Measurements from ENCODE around the gene ERCC5. TPM values are rescaled to one million over a fixed set of nuclear protein-coding genes. Genes with fewer than 3 reads are reported as not detected.

Gene ERCC5
- 10 to 100 TPM; 32.1 to 34.9 (median 33.7) TPM for total RNA-seq

GRCh38 chr13:102845630-102846260 is at the start of gene ERCC5:
TSS of gene ERCC5 (plus strand) at chr13:102846032. CDS start at chr13:102846267, 235 bp downstream.
- Mint-ChIP-seq H3K4me1 (ENCODE audit: low read depth) (peaks cover 38% of the 10 kb centered on the region), H3K4me3 (peak within 1 kb of the TSS; percentile 99), H3K27me3 (ENCODE audit: low read depth) (no peaks in the 10 kb centered on the region), H3K36me3 (ENCODE audit: insufficient read depth) (peaks cover 5% of the 10 kb centered on the region), H3K9me3 (no peaks in the 10 kb centered on the region)
- ATAC-seq, result peak; percentile 87 to 90
- DNase-seq, result peak; percentile 95

- no peaks in the 10 kb centered on the region for H3K36me3 Mint-ChIP-seq (ENCODE audit: insufficient read depth)
These were observed 47.0 kb upstream of the ERCC5 start, which contains the start of the genes BIVM and POGLUT2 for GRCh38 chr13:102798581-102799425. TSS of gene BIVM (plus strand) at chr13:102799119. CDS start at chr13:102807268, 8,149 bp downstream. TSS of gene POGLUT2 (minus strand) at chr13:102798976. CDS start at chr13:102798670, 306 bp downstream.

GRCh38 chr13:102799426-102800144 is 46.2 kb upstream of the ERCC5 start:
- ATAC-seq, result peak; percentile 5 to 6
- H3K4me1 Mint-ChIP-seq (ENCODE audit: low read depth), result peaks cover 17% of the 10 kb centered on the region
- H3K27me3 Mint-ChIP-seq (ENCODE audit: low read depth), result peaks cover 17% of the 10 kb centered on the region
- no peaks in the 10 kb centered on the region for H3K36me3 Mint-ChIP-seq (ENCODE audit: insufficient read depth)
- DNase-seq, result no peak
- peak overlapping the region; percentile 84 for H3K4me3 Mint-ChIP-seq
- no peaks in the 10 kb centered on the region for H3K9me3 Mint-ChIP-seq

More at GRCh38 chr13:102798581-102799425, 47.0 kb upstream of the ERCC5 start, which contains the start of the genes BIVM and POGLUT2:
- peak; percentile 86 to 92 for ATAC-seq
- H3K4me3 Mint-ChIP-seq, result peak within 1 kb of the TSS; percentile 84
- no peaks in the 10 kb centered on the region for H3K9me3 Mint-ChIP-seq
- H3K27me3 Mint-ChIP-seq (ENCODE audit: low read depth), result peaks cover 19% of the 10 kb centered on the region
- H3K4me1 Mint-ChIP-seq (ENCODE audit: low read depth), result peaks cover 17% of the 10 kb centered on the region
- peak; percentile 51 for DNase-seq

GRCh38 chr13:102800145-102801041 is 45.4 kb upstream of the ERCC5 start:
- no peaks in the 10 kb centered on the region for H3K36me3 Mint-ChIP-seq (ENCODE audit: insufficient read depth)
- H3K4me1 Mint-ChIP-seq (ENCODE audit: low read depth), result peaks cover 17% of the 10 kb centered on the region
- peak; percentile 78 for DNase-seq
- peak; percentile 80 to 81 for ATAC-seq
- H3K9me3 Mint-ChIP-seq, result no peaks in the 10 kb centered on the region
- peak overlapping the region; percentile 84 for H3K4me3 Mint-ChIP-seq
- H3K27me3 Mint-ChIP-seq (ENCODE audit: low read depth), result peaks cover 15% of the 10 kb centered on the region

GRCh38 chr13:102805680-102806079 is 40.2 kb upstream of the ERCC5 start:
- ATAC-seq, result no peak
- no peak for DNase-seq
- Mint-ChIP-seq H3K9me3 (no peaks in the 10 kb centered on the region), H3K27me3 (ENCODE audit: low read depth) (no peaks in the 10 kb centered on the region), H3K36me3 (ENCODE audit: insufficient read depth) (peaks cover 1% of the 10 kb centered on the region), H3K4me3 (no peak overlapping the region), H3K4me1 (ENCODE audit: low read depth) (peaks cover 14% of the 10 kb centered on the region)

- ATAC-seq (no peak), DNase-seq (no peak)
- no peak overlapping the region for H3K4me3 Mint-ChIP-seq
- H3K36me3 Mint-ChIP-seq (ENCODE audit: insufficient read depth), result peaks cover 7% of the 10 kb centered on the region
- H3K4me1 Mint-ChIP-seq (ENCODE audit: low read depth), result peaks cover 11% of the 10 kb centered on the region
- H3K27me3 Mint-ChIP-seq (ENCODE audit: low read depth), result no peaks in the 10 kb centered on the region
- H3K9me3 Mint-ChIP-seq, result peaks cover 6% of the 10 kb centered on the region
These were observed 38.1 kb upstream of the ERCC5 start for GRCh38 chr13:102807699-102808098.

- Mint-ChIP-seq H3K4me3 (no peak overlapping the region), H3K36me3 (ENCODE audit: insufficient read depth) (peaks cover 17% of the 10 kb centered on the region)
These were observed 33.1 kb upstream of the ERCC5 start for GRCh38 chr13:102812611-102813287.

GRCh38 chr13:102814025-102814607 is 31.7 kb upstream of the ERCC5 start:
- Mint-ChIP-seq H3K36me3 (ENCODE audit: insufficient read depth) (peaks cover 17% of the 10 kb centered on the region), H3K4me1 (ENCODE audit: low read depth) (peaks cover 12% of the 10 kb centered on the region), H3K9me3 (peaks cover 6% of the 10 kb centered on the region), H3K27me3 (ENCODE audit: low read depth) (no peaks in the 10 kb centered on the region), H3K4me3 (no peak overlapping the region)
- no peak for DNase-seq
- ATAC-seq, result no peak

More at GRCh38 chr13:102812611-102813287, 33.1 kb upstream of the ERCC5 start:
- DNase-seq (no peak), ATAC-seq (no peak)
- Mint-ChIP-seq H3K27me3 (ENCODE audit: low read depth) (no peaks in the 10 kb centered on the region), H3K4me1 (ENCODE audit: low read depth) (peaks cover 14% of the 10 kb centered on the region), H3K9me3 (peaks cover 6% of the 10 kb centered on the region)

GRCh38 chr13:102814793-102815192 is 31.0 kb upstream of the ERCC5 start:
- no peak for ATAC-seq
- peaks cover 12% of the 10 kb centered on the region for H3K4me1 Mint-ChIP-seq (ENCODE audit: low read depth)
- H3K9me3 Mint-ChIP-seq, result peaks cover 6% of the 10 kb centered on the region
- H3K27me3 Mint-ChIP-seq (ENCODE audit: low read depth), result no peaks in the 10 kb centered on the region
- H3K4me3 Mint-ChIP-seq, result no peak overlapping the region
- DNase-seq, result no peak
- H3K36me3 Mint-ChIP-seq (ENCODE audit: insufficient read depth), result peaks cover 21% of the 10 kb centered on the region

- DNase-seq (no peak), ATAC-seq (no peak)
- Mint-ChIP-seq H3K4me3 (no peak overlapping the region), H3K4me1 (ENCODE audit: low read depth) (peaks cover 12% of the 10 kb centered on the region), H3K9me3 (peaks cover 6% of the 10 kb centered on the region), H3K36me3 (ENCODE audit: insufficient read depth) (peaks cover 22% of the 10 kb centered on the region), H3K27me3 (ENCODE audit: low read depth) (no peaks in the 10 kb centered on the region)
These were observed 30.0 kb upstream of the ERCC5 start for GRCh38 chr13:102815788-102816187.

GRCh38 chr13:102816708-102817107 is 29.1 kb upstream of the ERCC5 start:
- ATAC-seq (no peak), DNase-seq (no peak)
- Mint-ChIP-seq H3K27me3 (ENCODE audit: low read depth) (no peaks in the 10 kb centered on the region), H3K4me1 (ENCODE audit: low read depth) (peaks cover 12% of the 10 kb centered on the region), H3K4me3 (no peak overlapping the region), H3K36me3 (ENCODE audit: insufficient read depth) (peaks cover 22% of the 10 kb centered on the region), H3K9me3 (peaks cover 6% of the 10 kb centered on the region)

GRCh38 chr13:102817241-102817640 is 28.6 kb upstream of the ERCC5 start:
- peaks cover 7% of the 10 kb centered on the region for H3K4me1 Mint-ChIP-seq (ENCODE audit: low read depth)
- no peak for ATAC-seq
- H3K27me3 Mint-ChIP-seq (ENCODE audit: low read depth), result no peaks in the 10 kb centered on the region
- peaks cover under 1% of the 10 kb centered on the region for H3K9me3 Mint-ChIP-seq
- H3K36me3 Mint-ChIP-seq (ENCODE audit: insufficient read depth), result peaks cover 21% of the 10 kb centered on the region
- DNase-seq, result no peak
- H3K4me3 Mint-ChIP-seq, result no peak overlapping the region
